Fibroblast of peridontal ligament (primary cell): Measurements from ENCODE around the gene C4orf36.

Experiments
- DNase-seq: peaks from one replicate; pipeline ENCODE4 v3.0.0-alpha.2; 2010; ENCODE audit errors: extremely low read depth

C4orf36 gene

GRCh38 chr4:86857341-86858052 lies 34.7 kb downstream of the C4orf36 start:
- DNase-seq = no peak

GRCh38 chr4:86856896-86857295 lies 35.3 kb downstream of the C4orf36 start:
- no peak for DNase-seq

- no peak for DNase-seq
Measured at GRCh38 chr4:86855572-86855971, 36.6 kb downstream of the C4orf36 start.

GRCh38 chr4:86853209-86853608 lies 39.0 kb downstream of the C4orf36 start:
- DNase-seq = no peak

- DNase-seq = no peak
Measured at GRCh38 chr4:86848732-86849619, 43.2 kb downstream of the C4orf36 start, which contains the start of gene SLC10A6. SLC10A6 (minus strand) TSS chr4:86849384; CDS start chr4:86849115, 269 bp downstream.

- DNase-seq = peak; percentile 30
Measured at GRCh38 chr4:86848136-86848535, 44.1 kb downstream of the C4orf36 start.

- DNase-seq = no peak
Measured at GRCh38 chr4:86847571-86847970, 44.7 kb downstream of the C4orf36 start.

- peak; percentile 73 for DNase-seq
Measured at GRCh38 chr4:86846921-86847320, 45.3 kb downstream of the C4orf36 start.

GRCh38 chr4:86845593-86845992 lies 46.6 kb downstream of the C4orf36 start:
- DNase-seq = no peak

- DNase-seq = no peak
Measured at GRCh38 chr4:86841309-86841708, 50.9 kb downstream of the C4orf36 start.

GRCh38 chr4:86840858-86841257 lies 51.4 kb downstream of the C4orf36 start:
- no peak for DNase-seq

- DNase-seq = no peak
Measured at GRCh38 chr4:86837691-86838503, 54.3 kb downstream of the C4orf36 start.

- DNase-seq = no peak
Measured at GRCh38 chr4:86835677-86836076, 56.5 kb downstream of the C4orf36 start.

GRCh38 chr4:86834901-86835300 lies 57.3 kb downstream of the C4orf36 start:
- DNase-seq = peak; percentile 29

GRCh38 chr4:86833615-86834014 lies 58.6 kb downstream of the C4orf36 start:
- no peak for DNase-seq

- peak; percentile 89 for DNase-seq
Measured at GRCh38 chr4:86831262-86832130, 60.7 kb downstream of the C4orf36 start.
